Omental fat pad (tissue), 4 donors: Measurements from ENCODE around the gene KIFC3. TPM values are rescaled to one million over a fixed set of nuclear protein-coding genes. Genes with fewer than 3 reads are reported as not detected.

Source experiments
- ATAC-seq: fragments of 150-250 bp; one replicate; pipeline ENCODE4 v1.9.1; 2016; ENCODE audit warnings: mild to moderate bottlenecking, moderate library complexity; ENCODE audit not compliant: low FRiP score
- DNase-seq: peaks from one replicate; pipeline ENCODE4 v3.0.0-alpha.2; 2019; ENCODE audit warnings: low spot score
- CTCF ChIP-seq, 3 donors: fragments of 450-650 bp; IDR thresholded peaks; one replicate each; pipeline ENCODE4 v1.5.1; 2016 to 2017; ENCODE audit warnings: antibody characterized with exemption in 3 of 3, mild to moderate bottlenecking in 3 of 3, moderate library complexity in 2 of 3
- total RNA-seq, 4 donors: library from RNA; depleted of rRNA; stranded (reverse); fragments of >200 nt; gene quantifications; one replicate each; pipeline ENCODE4 v1.1.0, GENCODE V29; 2016

Gene KIFC3
- total RNA-seq, 4 donors from 2014 or later: 41.5 to 96.9 (median 58.9) TPM

GRCh38 chr16:57808589-57809228, 6.4 kb upstream of the KIFC3 start:
- DNase-seq (no peak), ATAC-seq (no peak)
- no peak for TF ChIP-seq CTCF (IDR thresholded peaks at IDR 0.05)

GRCh38 chr16:57807968-57808528, 5.8 kb upstream of the KIFC3 start:
- ATAC-seq: peak; percentile 78
- TF ChIP-seq CTCF (IDR thresholded peaks at IDR 0.05): no peak
- DNase-seq: peak; percentile 74

GRCh38 chr16:57807252-57807967, 5.1 kb upstream of the KIFC3 start:
- ATAC-seq: no peak

GRCh38 chr16:57805176-57805575, 2.9 kb upstream of the KIFC3 start:
- ATAC-seq (no peak), DNase-seq (no peak)
- TF ChIP-seq CTCF (IDR thresholded peaks at IDR 0.05): no peak

More at GRCh38 chr16:57807252-57807967, 5.1 kb upstream of the KIFC3 start:
- DNase-seq: no peak
- TF ChIP-seq CTCF (IDR thresholded peaks at IDR 0.05): no peak

- ATAC-seq (no peak), DNase-seq (no peak)
- no peak for TF ChIP-seq CTCF (IDR thresholded peaks at IDR 0.05)
These were observed 2.0 kb upstream of the KIFC3 start for GRCh38 chr16:57804111-57804837.

GRCh38 chr16:57803134-57803990, 1.1 kb upstream of the KIFC3 start:
- ATAC-seq (no peak), DNase-seq (no peak)
- TF ChIP-seq CTCF (IDR thresholded peaks at IDR 0.05): no peak
